ENCODE data around the gene OPN1SW. TPM values are rescaled to one million over a fixed set of nuclear protein-coding genes. Genes with fewer than 3 reads are reported as not detected.

OPN1SW gene
- total and polyA plus RNA-seq, 9 of the 15 experiments (the other 6 are each of a cell fraction or from before 2014, with no cell fraction given) = 0.84 to 1.0 TPM; not detected in 7

- peak; percentile 67 for TF ChIP-seq TBP (optimal IDR thresholded peaks at IDR 0.05; ENCODE audit: low read depth, low read length)
- no peak for TF ChIP-seq ARID3A (IDR thresholded peaks at IDR 0.05; ENCODE audit: borderline replicate concordance, low read depth, low read length)
- no peak for TF ChIP-seq NCOA1 (IDR thresholded peaks at IDR 0.05; ENCODE audit: low read depth)
- no peak for TF ChIP-seq TAF9B (IDR thresholded peaks at IDR 0.05; ENCODE audit: partially characterized antibody)
- TF ChIP-seq POLR2H (tag; IDR thresholded peaks at IDR 0.05; ENCODE audit: low read depth) = no peak
- peak; percentile 77; the same call in 1 of the 2 replicates for TF ChIP-seq SMAD4 (CRISPR knock-in tag; conservative IDR thresholded peaks at IDR 0.05)
- peak; percentile 83 for TF ChIP-seq NRF1 (conservative IDR thresholded peaks at IDR 0.05 in 1 of 2, IDR thresholded peaks at IDR 0.05 in 1 of 2)
- no peak for TF ChIP-seq STAG1 (CRISPR knock-in tag; IDR thresholded peaks at IDR 0.05; ENCODE audit: borderline replicate concordance)
- no peak for TF ChIP-seq ADNP (tag; IDR thresholded peaks at IDR 0.05)
- TF ChIP-seq HMGXB4 (CRISPR knock-in tag; IDR thresholded peaks at IDR 0.05) = peak; percentile 62
- TF ChIP-seq HDAC2 (IDR thresholded peaks at IDR 0.05) = no peak; the same call in 1 of the 2 replicates
- TF ChIP-seq ZNF561 (CRISPR knock-in tag; conservative IDR thresholded peaks at IDR 0.05) = no peak
- peak; percentile 88 for TF ChIP-seq RBFOX2 (IDR thresholded peaks at IDR 0.05; ENCODE audit: low read depth, low read length)
- TF ChIP-seq CCNT2 (IDR thresholded peaks at IDR 0.05; ENCODE audit: borderline replicate concordance, extremely low read depth, insufficient read length, low read depth, low read length) = peak; percentile 65
- no peak for TF ChIP-seq CTCF (IDR thresholded peaks at IDR 0.05 in 2 of 3, conservative IDR thresholded peaks at IDR 0.05 in 1 of 3; ENCODE audit: insufficient read depth in 2 of 3, low read depth in 1 of 3, low read length in 3 of 3)
- TF ChIP-seq E2F6 (IDR thresholded peaks at IDR 0.05; ENCODE audit: borderline replicate concordance in 1 of 2, extremely low read depth in 1 of 2, insufficient read depth in 1 of 2, insufficient read length in 1 of 2, low read depth in 1 of 2, low read length in 1 of 2, poor library complexity in 1 of 2, severe bottlenecking in 1 of 2) = peak in 1 of 2 experiments; percentile 60
- TF ChIP-seq FOXK1 (CRISPR knock-in tag; IDR thresholded peaks at IDR 0.05; ENCODE audit: borderline replicate concordance) = no peak
- no peak for TF ChIP-seq SREBF2 (CRISPR knock-in tag; IDR thresholded peaks at IDR 0.05)
- no peak for TF ChIP-seq CC2D1A (IDR thresholded peaks at IDR 0.05)
Measured at GRCh38 chr7:128791121-128791971, 15.8 kb upstream of the OPN1SW start, which contains the start of gene CCDC136 (continued).

Measured in K562 (cell line).